IPS-20b (cell line): ENCODE data around the gene EIF2AK3.

Experiments
- H3K27ac ChIP-seq: one replicate; pipeline ENCODE4 v1.5.1; 2013; ENCODE audit warnings: low read length
- H3K27me3 ChIP-seq: 2 replicates; pipeline ENCODE4 v1.6.1; 2013; ENCODE audit warnings: mild to moderate bottlenecking, low read length, inconsistent platforms; ENCODE audit not compliant: insufficient read depth
- H3K36me3 ChIP-seq: 2 replicates; pipeline ENCODE4 v1.6.1; 2013; ENCODE audit warnings: low read depth, mild to moderate bottlenecking, inconsistent platforms, low read length, moderate library complexity; ENCODE audit not compliant: insufficient read depth
- H3K4me1 ChIP-seq: 2 replicates; pipeline ENCODE4 v1.6.1; 2013; ENCODE audit warnings: mild to moderate bottlenecking, control low read depth, inconsistent platforms, low read length, moderate library complexity; ENCODE audit not compliant: insufficient read depth
- H3K4me3 ChIP-seq: 2 replicates; pipeline ENCODE4 v1.5.1; 2013; ENCODE audit warnings: mild to moderate bottlenecking, low read length, inconsistent platforms
- H3K9ac ChIP-seq: 2 replicates; pipeline ENCODE4 v1.6.1; 2013; ENCODE audit warnings: low read depth, mild to moderate bottlenecking, inconsistent platforms, low read length, moderate library complexity
- H3K9me3 ChIP-seq: 2 replicates; pipeline ENCODE4 v1.6.1; 2013; ENCODE audit warnings: mild to moderate bottlenecking, low read depth, low read length, inconsistent platforms; ENCODE audit not compliant: insufficient read depth

The EIF2AK3 gene

DNA sequence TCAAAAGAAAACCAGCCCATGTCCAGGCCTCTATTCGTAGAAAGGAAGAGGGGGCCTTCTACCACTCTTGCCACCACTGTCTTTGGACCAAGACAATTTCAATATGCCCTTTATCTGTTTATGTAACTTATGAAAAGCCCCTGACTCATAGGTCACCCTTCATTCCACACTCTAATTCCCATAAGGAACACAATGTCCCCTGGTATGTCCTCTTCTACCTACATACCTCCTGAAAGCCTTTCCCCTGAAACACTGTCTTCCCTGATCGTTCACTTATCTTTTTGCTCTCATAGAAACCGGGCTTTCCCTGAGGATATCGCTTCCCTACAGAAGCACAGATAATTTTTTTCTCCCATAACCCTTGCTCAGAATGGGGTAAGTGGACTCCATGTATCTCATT lies 13.3 kb downstream of the EIF2AK3 start:
- Histone ChIP-seq H3K4me1 (no peaks in the 10 kb centered on the region), H3K27ac (no peak overlapping the region), H3K4me3 (no peak overlapping the region), H3K27me3 (no peaks in the 10 kb centered on the region), H3K36me3 (peaks cover 5% of the 10 kb centered on the region; the same call in 1 of the 2 replicates), H3K9me3 (no peaks in the 10 kb centered on the region), H3K9ac (no peak overlapping the region)

DNA sequence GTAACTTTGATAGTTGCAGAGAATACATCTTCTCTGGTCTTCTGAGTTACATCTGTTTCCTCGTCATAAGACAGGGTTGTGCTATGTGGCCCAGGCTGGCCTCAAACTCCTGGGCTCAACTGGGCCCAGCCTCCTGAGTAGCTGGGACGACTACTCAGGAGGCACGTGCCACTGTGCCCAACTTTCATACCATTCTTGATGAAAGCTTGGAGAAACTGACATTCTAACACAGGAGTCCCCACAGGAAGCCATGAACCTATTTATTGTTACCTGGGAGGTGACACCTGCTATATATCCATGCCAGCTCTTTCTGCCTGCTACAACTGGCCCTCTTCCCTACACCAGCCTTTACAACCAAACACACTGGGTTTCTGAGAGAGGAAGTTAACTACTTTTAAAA lies 19.1 kb downstream of the EIF2AK3 start:
- Histone ChIP-seq H3K9ac (no peak overlapping the region), H3K27ac (no peak overlapping the region), H3K4me3 (no peak overlapping the region), H3K4me1 (peaks cover 4% of the 10 kb centered on the region; the same call in 1 of the 2 replicates), H3K9me3 (no peaks in the 10 kb centered on the region), H3K36me3 (peaks cover 5% of the 10 kb centered on the region; the same call in 1 of the 2 replicates), H3K27me3 (no peaks in the 10 kb centered on the region)

DNA sequence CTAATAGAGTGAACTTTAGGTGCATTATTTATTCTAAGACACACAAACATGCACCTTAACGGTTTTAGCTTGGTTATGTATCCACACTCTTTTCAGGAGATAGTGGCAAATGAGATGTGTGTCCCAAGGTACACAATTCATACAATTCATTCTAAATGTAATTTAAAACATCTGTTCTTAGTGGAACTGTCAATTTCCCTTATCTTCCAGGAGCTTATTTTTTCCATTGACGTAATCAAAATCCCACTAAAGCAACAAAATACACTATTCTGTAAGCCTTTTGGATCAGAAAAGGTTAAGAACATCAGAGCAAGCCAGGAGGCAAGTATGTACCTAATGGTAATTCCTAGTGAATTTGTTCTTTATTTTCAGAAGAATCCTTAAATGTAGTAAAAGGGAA lies 19.8 kb downstream of the EIF2AK3 start:
- Histone ChIP-seq H3K4me3 (no peak overlapping the region), H3K4me1 (peaks cover 11% of the 10 kb centered on the region), H3K36me3 (no peaks in the 10 kb centered on the region), H3K9ac (no peak overlapping the region), H3K9me3 (no peaks in the 10 kb centered on the region), H3K27me3 (no peaks in the 10 kb centered on the region), H3K27ac (no peak overlapping the region)

DNA sequence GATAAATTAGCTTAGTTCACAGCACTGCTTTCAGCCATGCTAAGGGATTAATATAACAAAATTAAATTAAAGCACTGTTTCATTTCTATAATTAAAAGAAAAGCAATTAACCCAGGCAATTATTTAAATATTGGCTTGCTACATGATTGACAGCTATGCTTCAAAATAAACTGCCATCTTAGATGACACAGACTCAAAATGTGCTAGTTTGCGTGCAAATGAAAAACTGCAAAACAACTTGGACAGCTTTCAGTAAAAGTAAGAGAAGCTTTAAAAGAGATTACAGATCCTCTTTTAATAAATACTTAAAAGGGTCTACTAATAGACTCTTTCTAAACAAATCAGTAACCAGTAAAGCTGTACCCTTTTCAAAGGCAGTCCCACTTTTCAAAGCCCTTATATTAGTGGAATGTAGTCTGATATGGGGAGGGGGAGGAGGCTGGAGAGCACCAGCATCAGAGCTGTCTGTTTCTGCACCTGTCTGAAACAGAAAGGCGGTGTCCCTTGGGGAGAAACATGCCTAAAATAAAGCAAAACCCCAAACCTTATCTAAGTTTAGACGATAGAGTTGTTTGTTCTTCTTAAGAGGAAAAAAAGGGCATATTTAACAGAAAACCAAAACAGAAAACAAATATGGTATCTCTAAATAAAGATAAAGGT lies 20.8 kb downstream of the EIF2AK3 start:
- Histone ChIP-seq H3K4me3 (no peak overlapping the region), H3K9me3 (no peaks in the 10 kb centered on the region), H3K36me3 (no peaks in the 10 kb centered on the region), H3K9ac (no peak overlapping the region), H3K27me3 (no peaks in the 10 kb centered on the region), H3K4me1 (peaks cover 11% of the 10 kb centered on the region), H3K27ac (no peak overlapping the region)

DNA sequence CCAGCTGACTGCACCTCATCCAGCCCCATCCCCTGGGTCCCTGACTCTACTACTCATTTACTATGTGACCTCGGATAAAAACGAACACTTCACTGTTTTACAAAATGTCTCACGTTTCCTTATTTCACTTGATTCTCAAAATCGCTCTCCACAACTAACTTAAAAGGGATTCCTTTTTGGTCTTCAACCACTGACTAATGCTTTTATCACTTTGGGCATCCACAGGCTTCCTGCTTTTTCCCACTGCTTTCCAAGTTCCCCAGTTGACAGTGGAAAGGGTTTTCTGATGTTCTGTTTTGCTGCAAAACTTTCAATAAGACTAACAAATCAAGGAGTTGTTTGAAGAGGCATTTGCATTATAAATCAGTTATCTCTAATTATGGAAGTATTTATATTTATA lies 24.1 kb downstream of the EIF2AK3 start:
- Histone ChIP-seq H3K9ac (no peak overlapping the region), H3K27me3 (no peaks in the 10 kb centered on the region), H3K9me3 (no peaks in the 10 kb centered on the region), H3K27ac (no peak overlapping the region), H3K4me1 (peaks cover 30% of the 10 kb centered on the region), H3K36me3 (no peaks in the 10 kb centered on the region), H3K4me3 (no peak overlapping the region)

DNA sequence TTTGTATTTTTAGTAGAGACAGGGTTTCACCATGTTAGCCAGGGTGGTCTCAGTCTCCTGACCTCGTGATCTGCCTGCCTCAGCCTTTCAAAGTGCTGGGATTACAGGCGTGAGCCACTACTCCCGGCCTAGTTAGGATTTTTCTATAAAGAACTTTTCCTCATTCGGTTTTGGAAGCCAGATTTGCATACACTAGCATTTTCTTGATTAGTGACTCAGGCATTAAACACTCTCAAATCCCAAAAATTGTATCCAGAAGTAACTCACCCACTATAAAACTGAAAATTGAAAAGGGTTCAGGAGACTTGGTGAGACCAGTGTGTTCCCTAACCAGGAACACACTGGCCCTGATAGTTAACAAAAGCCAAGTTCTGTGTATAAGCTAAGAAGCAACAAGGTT lies 25.2 kb downstream of the EIF2AK3 start:
- no peak overlapping the region for H3K27ac ChIP-seq
- H3K4me1 ChIP-seq, result peaks cover 30% of the 10 kb centered on the region
- H3K27me3 ChIP-seq, result no peaks in the 10 kb centered on the region
- no peaks in the 10 kb centered on the region for H3K36me3 ChIP-seq
- H3K9ac ChIP-seq, result no peak overlapping the region
- H3K4me3 ChIP-seq, result no peak overlapping the region
- no peaks in the 10 kb centered on the region for H3K9me3 ChIP-seq

DNA sequence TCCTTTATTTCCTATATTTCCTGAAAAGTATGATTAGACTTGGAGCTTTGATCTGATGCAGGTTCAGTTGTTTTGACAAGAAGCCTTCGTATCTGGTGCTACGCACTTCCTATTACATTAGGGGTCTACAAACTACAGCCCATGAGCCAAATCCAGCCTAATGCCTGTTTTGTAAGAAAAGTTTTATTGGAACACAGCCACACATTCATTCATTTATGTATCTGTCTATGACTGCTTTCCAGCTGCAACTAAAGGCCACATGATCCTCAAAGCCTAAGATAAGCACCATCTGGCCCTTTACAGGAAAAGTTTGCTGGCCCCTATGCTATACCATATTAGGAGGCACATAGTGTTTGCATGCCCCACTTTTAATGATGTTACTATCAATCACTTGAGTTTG lies 26.0 kb downstream of the EIF2AK3 start:
- H3K4me3 ChIP-seq, result no peak overlapping the region
- peak overlapping the region; percentile 68; the same call in 1 of the 2 replicates for H3K9ac ChIP-seq
- H3K27ac ChIP-seq, result no peak overlapping the region

DNA sequence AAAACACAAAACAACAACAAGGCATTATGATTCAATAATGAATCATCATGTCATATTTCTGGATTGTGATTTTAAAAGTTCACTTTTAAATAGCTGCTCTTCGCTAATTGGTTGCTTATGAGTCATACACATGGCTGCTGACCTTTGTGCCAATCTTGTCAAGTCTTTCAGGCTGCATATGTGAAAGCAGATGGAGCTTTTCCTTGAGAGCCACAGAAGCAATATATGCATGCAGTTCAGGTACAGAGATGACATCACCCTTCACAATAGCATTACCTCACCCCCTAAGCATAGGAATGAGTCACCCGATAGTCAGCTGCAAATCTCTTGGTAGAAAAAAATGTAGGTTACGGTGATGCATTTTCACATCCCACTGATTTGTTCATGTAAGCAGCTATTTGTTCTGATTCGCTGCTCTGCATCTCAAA lies 27.2 kb downstream of the EIF2AK3 start:
- peak overlapping the region; percentile 70; the same call in 1 of the 2 replicates for H3K9ac ChIP-seq
- H3K4me1 ChIP-seq, result peaks cover 37% of the 10 kb centered on the region
- H3K9me3 ChIP-seq, result no peaks in the 10 kb centered on the region
- peaks cover 4% of the 10 kb centered on the region; the same call in 1 of the 2 replicates for H3K36me3 ChIP-seq
- H3K27me3 ChIP-seq, result no peaks in the 10 kb centered on the region
- H3K4me3 ChIP-seq, result peak overlapping the region; percentile 12; the same call in 1 of the 2 replicates
- H3K27ac ChIP-seq, result no peak overlapping the region

More for the DNA sequence above, 26.0 kb downstream of the EIF2AK3 start:
- Histone ChIP-seq H3K9me3 (no peaks in the 10 kb centered on the region), H3K4me1 (peaks cover 34% of the 10 kb centered on the region), H3K36me3 (no peaks in the 10 kb centered on the region), H3K27me3 (no peaks in the 10 kb centered on the region)

DNA sequence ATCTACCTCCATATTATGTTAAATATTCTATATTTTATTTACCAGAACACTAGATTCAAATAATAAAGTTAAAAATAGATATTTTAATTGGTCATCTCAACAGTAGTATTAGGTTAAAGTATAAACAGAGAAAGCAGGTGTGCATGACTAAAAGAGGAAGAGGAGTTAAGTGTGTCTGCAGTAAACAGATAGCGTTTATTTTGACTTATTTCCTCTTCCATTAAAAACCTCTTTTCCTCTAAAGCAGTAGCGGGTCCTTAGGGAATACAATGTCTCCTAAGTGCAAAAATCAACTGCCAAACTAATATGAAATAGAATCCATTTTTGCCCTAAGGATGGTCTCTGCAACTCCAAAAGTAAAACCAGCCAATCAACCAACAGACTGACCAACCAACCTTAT lies 27.7 kb downstream of the EIF2AK3 start:
- Histone ChIP-seq H3K36me3 (peaks cover 4% of the 10 kb centered on the region; the same call in 1 of the 2 replicates), H3K27ac (no peak overlapping the region), H3K27me3 (no peaks in the 10 kb centered on the region), H3K4me3 (peak overlapping the region; percentile 12; the same call in 1 of the 2 replicates), H3K4me1 (peaks cover 37% of the 10 kb centered on the region), H3K9me3 (no peaks in the 10 kb centered on the region), H3K9ac (peak overlapping the region; percentile 70; the same call in 1 of the 2 replicates)

DNA sequence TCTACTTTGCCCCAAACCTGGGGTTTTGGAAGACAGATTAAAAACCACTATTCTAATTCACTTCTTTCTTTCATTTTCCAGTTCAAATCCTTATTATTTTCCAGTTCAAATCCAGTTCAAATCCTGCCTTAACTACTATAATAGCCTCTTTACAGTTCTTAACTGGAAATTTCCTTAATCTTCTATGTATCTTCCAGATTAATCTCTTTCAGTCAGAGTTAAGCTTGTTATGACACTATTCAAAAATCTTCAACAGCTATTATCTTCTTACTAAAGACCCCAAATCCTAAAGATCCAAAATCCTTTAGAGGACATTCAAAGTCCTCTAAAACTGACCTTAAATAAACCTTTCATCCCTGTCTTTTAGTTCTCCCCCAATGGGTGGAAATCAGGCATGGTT lies 30.1 kb downstream of the EIF2AK3 start:
- no peak overlapping the region for H3K4me3 ChIP-seq
- H3K9me3 ChIP-seq, result no peaks in the 10 kb centered on the region
- H3K27me3 ChIP-seq, result no peaks in the 10 kb centered on the region
- H3K27ac ChIP-seq, result no peak overlapping the region
- peaks cover 17% of the 10 kb centered on the region for H3K36me3 ChIP-seq
- H3K4me1 ChIP-seq, result peaks cover 26% of the 10 kb centered on the region
- no peak overlapping the region for H3K9ac ChIP-seq

DNA sequence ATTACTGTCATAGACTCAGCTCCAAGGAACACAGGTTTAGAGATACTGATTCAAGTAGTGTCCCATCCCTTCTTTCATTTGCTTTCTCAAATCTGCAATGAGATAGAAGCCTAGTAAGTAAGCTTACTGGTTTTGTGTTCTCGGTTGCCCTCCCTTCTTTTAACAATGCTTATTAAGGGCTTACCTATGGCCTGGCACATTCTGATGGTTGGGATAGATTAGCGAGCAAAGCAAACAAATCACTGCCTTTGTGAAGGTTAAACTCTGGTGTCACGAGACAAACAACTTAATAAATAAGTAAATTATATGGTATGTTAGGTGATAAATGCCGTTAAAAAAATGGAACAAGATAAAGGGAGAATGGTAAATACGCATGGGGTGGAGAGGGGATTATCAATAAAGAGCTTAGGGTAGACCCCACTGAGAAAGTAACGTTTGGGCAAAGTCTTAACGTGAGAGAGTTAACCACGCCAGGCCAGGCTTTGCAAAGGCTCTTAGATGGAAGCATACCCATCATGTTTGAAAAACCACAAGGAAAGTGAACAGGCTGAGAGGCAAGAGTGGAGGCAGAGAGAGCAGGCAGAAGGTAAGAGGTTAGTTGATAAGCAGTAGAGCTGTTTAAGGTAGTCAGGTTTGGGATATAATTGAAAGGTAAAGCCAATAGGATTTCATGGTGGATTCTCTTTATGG lies 31.0 kb downstream of the EIF2AK3 start:
- Histone ChIP-seq H3K4me1 (peaks cover 24% of the 10 kb centered on the region), H3K36me3 (peaks cover 17% of the 10 kb centered on the region), H3K9me3 (no peaks in the 10 kb centered on the region), H3K27ac (no peak overlapping the region), H3K4me3 (no peak overlapping the region), H3K9ac (no peak overlapping the region), H3K27me3 (no peaks in the 10 kb centered on the region)

DNA sequence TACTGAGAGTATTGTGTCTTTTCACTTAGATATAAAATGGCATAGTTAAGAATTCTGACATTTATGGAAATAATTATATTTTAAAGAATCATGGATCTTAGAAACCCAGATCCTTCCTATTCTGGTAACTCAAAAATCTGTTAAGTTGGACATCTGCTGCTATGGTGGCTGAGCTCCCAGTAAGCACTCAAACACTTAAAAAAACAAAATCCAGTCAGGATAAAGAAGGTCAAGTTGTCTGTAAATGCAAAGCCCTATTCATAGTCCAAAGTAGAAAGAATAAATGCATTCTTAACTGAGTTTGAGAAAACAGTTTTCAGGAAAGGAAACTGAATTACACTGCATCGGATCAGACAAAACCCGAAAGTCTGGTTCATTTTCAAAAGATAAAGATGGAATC lies 35.6 kb downstream of the EIF2AK3 start:
- no peaks in the 10 kb centered on the region for H3K27me3 ChIP-seq
- H3K9me3 ChIP-seq, result no peaks in the 10 kb centered on the region
- H3K36me3 ChIP-seq, result peaks cover 44% of the 10 kb centered on the region
- H3K4me1 ChIP-seq, result peaks cover 7% of the 10 kb centered on the region
- no peak overlapping the region for H3K27ac ChIP-seq
- no peak overlapping the region for H3K9ac ChIP-seq
- no peak overlapping the region for H3K4me3 ChIP-seq
